ENCODE results near the gene DNAJA1. TPM values are rescaled to one million over a fixed set of nuclear protein-coding genes. Genes with fewer than 3 reads are reported as not detected.

Gene DNAJA1
- total RNA-seq, 1 experiment from 2014 or later: 117 TPM

- ATAC-seq (no peak), DNase-seq (ENCODE audit: low read depth, low spot score) (no peak)
- Histone ChIP-seq H3K27ac (ENCODE audit: low read depth, low read length) (no peak overlapping the region), H3K27me3 (ENCODE audit: insufficient read depth, low read length) (no peaks in the 10 kb centered on the region), H4K20me1 (ENCODE audit: insufficient read depth) (peaks cover 54% of the 10 kb centered on the region; the same call in 1 of the 2 replicates), H3K4me3 (replicated peaks in 1 of 2; ENCODE audit: low read depth in 1 of 2, low read length in 2 of 2) (no peak overlapping the region), H3K79me2 (ENCODE audit: insufficient read depth, low read length) (peaks cover 100% of the 10 kb centered on the region), H3K9me3 (ENCODE audit: control insufficient read depth in 1 of 2, insufficient read depth in 1 of 2, low read depth in 1 of 2, low read length in 2 of 2) (no peaks in the 10 kb centered on the region), H2AFZ (ENCODE audit: low read depth, low read length, poor library complexity, severe bottlenecking) (no peak overlapping the region), H3K4me2 (ENCODE audit: low read length) (no peak overlapping the region), H3K9ac (ENCODE audit: low read length) (no peak overlapping the region), H3K4me1 (ENCODE audit: control insufficient read depth in 1 of 2, insufficient read depth in 2 of 2, low read length in 2 of 2) (no peaks in the 10 kb centered on the region; a peak in 1 of 4 replicates), H3K36me3 (ENCODE audit: control insufficient read depth in 1 of 2, insufficient read depth in 2 of 2, low read length in 2 of 2) (peaks cover 76 to 89% of the 10 kb centered on the region in 2 experiments), H3K9me2 (ENCODE audit: insufficient read depth) (no peaks in the 10 kb centered on the region)
- intact Hi-C loops (cut with micrococcal nuclease): no loop called here
- RAD21 ChIA-PET (ENCODE audit: low non-redundant PET in 1 of 2, low total read pairs in 2 of 2, uncharacterized antibody in 2 of 2, unreplicated experiment in 2 of 2): no interaction called here
- TF ChIP-seq RAD21 (IDR thresholded peaks at IDR 0.05; ENCODE audit: low read depth) (no peak), MAX (IDR thresholded peaks at IDR 0.05) (no peak), ATF3 (IDR thresholded peaks at IDR 0.05) (no peak), ZNF274 (IDR thresholded peaks at IDR 0.05; ENCODE audit: low read depth, low read length) (no peak), SRF (IDR thresholded peaks at IDR 0.05; ENCODE audit: low read depth) (no peak), CBX3 (IDR thresholded peaks at IDR 0.05; ENCODE audit: low read depth) (no peak), CTCF (IDR thresholded peaks at IDR 0.05 in 2 of 3, conservative IDR thresholded peaks at IDR 0.05 in 1 of 3; ENCODE audit: borderline replicate concordance in 1 of 3, insufficient read depth in 1 of 3, low read depth in 2 of 3, low read length in 2 of 3) (no peak), CEBPB (IDR thresholded peaks at IDR 0.05; ENCODE audit: low read depth) (no peak), ZBTB33 (IDR thresholded peaks at IDR 0.05; ENCODE audit: extremely low read depth, insufficient replicate concordance, low read length) (no peak), TCF7L2 (IDR thresholded peaks at IDR 0.05; ENCODE audit: borderline replicate concordance, extremely low read depth, insufficient read depth, insufficient read length) (no peak), EZH2phosphoT487 (IDR thresholded peaks at IDR 0.05; ENCODE audit: borderline replicate concordance) (no peak), SIN3A (IDR thresholded peaks at IDR 0.05; ENCODE audit: low read depth) (no peak), REST (IDR thresholded peaks at IDR 0.05; ENCODE audit: low read depth) (no peak), POLR2A (IDR thresholded peaks at IDR 0.05; ENCODE audit: borderline replicate concordance, extremely low read depth, insufficient read depth, insufficient read length) (no peak), EZH2 (IDR thresholded peaks at IDR 0.05) (no peak), FOSL1 (IDR thresholded peaks at IDR 0.05; ENCODE audit: low read depth) (no peak), EGR1 (IDR thresholded peaks at IDR 0.05; ENCODE audit: low read depth) (no peak), POLR2AphosphoS5 (IDR thresholded peaks at IDR 0.05; ENCODE audit: low read depth, low read length) (no peak)
- CTCF ChIA-PET: no interaction called here
- POLR2A ChIA-PET: no interaction called here
- BruUV-seq (replicated peaks): no TSS peak
These were observed 7.2 kb downstream of the DNAJA1 start for GRCh38 chr9:33032292-33032691.
